ENCODE data around the gene TIMM17B.

DNA sequence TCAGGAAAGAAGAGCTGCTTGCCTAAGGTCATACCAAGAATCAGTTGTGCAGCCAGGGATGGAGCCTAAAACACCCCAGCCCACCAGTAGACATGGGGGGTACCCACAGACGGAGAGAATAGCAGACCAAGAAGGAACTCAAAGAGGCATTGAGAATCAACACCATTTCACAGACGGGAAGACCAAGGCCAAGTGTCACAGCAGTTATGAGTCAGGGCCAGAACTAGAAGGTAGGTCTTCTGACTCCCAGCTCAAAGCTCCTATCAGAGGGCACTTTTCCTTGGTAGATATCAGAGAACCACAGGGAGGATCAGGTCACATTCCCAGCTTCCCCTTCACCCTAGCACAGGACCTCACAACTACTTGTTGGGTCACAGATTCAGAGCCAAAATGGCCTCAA, 45.3 kb upstream of the TIMM17B start:
- TF ChIP-seq, protein P1, sequence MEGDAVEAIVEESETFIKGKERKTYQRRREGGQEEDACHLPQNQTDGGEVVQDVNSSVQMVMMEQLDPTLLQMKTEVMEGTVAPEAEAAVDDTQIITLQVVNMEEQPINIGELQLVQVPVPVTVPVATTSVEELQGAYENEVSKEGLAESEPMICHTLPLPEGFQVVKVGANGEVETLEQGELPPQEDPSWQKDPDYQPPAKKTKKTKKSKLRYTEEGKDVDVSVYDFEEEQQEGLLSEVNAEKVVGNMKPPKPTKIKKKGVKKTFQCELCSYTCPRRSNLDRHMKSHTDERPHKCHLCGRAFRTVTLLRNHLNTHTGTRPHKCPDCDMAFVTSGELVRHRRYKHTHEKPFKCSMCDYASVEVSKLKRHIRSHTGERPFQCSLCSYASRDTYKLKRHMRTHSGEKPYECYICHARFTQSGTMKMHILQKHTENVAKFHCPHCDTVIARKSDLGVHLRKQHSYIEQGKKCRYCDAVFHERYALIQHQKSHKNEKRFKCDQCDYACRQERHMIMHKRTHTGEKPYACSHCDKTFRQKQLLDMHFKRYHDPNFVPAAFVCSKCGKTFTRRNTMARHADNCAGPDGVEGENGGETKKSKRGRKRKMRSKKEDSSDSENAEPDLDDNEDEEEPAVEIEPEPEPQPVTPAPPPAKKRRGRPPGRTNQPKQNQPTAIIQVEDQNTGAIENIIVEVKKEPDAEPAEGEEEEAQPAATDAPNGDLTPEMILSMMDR (conservative IDR thresholded peaks at IDR 0.05) = no peak
- TF ChIP-seq ZFX (IDR thresholded peaks at IDR 0.05) = no peak

All from C4-2B (cell line).